Activated CD4-positive, alpha-beta memory T cell treated with anti-CD3 and anti-CD28 coated beads, Interleukin-2, amount 10 ng/mL, durations not matched to agents 7 days and 5 days (primary cell): ENCODE results near the gene ETNK2. TPM values are rescaled to one million over a fixed set of nuclear protein-coding genes. Genes with fewer than 3 reads are reported as not detected.

Experiments
- CTCF ChIA-PET: fragments of 350-600 bp; sonication (Branson Sonifier 250); formaldehyde crosslinking; loops from one replicate; lab custom pipeline; 2021; ENCODE audit warnings: antibody characterized with exemption, inconsistent platforms; lab: Charles Lee
- POLR2A ChIA-PET: fragments of 350-600 bp; sonication (Branson Sonifier 250); formaldehyde crosslinking; loops from one replicate; lab custom pipeline; 2021; ENCODE audit warnings: antibody characterized with exemption; lab: Charles Lee
- DNase-seq: peaks from one replicate; pipeline ENCODE4 v3.0.0-alpha.2; 2020
- H3K27ac Mint-ChIP-seq: one replicate; pipeline ENCODE4 v1.8.0; 2021; ENCODE audit warnings: mild to moderate bottlenecking, mixed read lengths
- H3K27me3 Mint-ChIP-seq: one replicate; pipeline ENCODE4 v1.8.0; 2021; ENCODE audit warnings: mixed read lengths
- H3K36me3 Mint-ChIP-seq: one replicate; pipeline ENCODE4 v1.8.0; 2021; ENCODE audit warnings: low read depth, mixed read lengths
- H3K4me1 Mint-ChIP-seq: one replicate; pipeline ENCODE4 v1.8.0; 2021; ENCODE audit warnings: mixed read lengths
- H3K4me3 Mint-ChIP-seq: one replicate; pipeline ENCODE4 v1.8.0; 2021; ENCODE audit warnings: mild to moderate bottlenecking, mixed read lengths
- H3K9me3 Mint-ChIP-seq: one replicate; pipeline ENCODE4 v1.8.0; 2021; ENCODE audit warnings: mixed read lengths
- total RNA-seq, 2 experiments: library from RNA; stranded (reverse); gene quantifications; one replicate each; pipeline ENCODE4 v1.2.3, GENCODE V29; 2021

ETNK2 gene
- total RNA-seq, 2 experiments from 2014 or later, result 0.08 to 0.18 TPM

- ChIA-PET CTCF (interaction anchor here (1.6 kb wide), 1 partner anchor 13 kb away, joined by 5 read pairs; no protein-coding TSS in a partner anchor), POLR2A (no interaction called here)
- peak overlapping the region; percentile 18 for H3K4me3 Mint-ChIP-seq
- DNase-seq, result no peak
- no peak overlapping the region for H3K27ac Mint-ChIP-seq
- H3K4me1 Mint-ChIP-seq, result peaks cover 2% of the 10 kb centered on the region
- H3K9me3 Mint-ChIP-seq, result no peaks in the 10 kb centered on the region
- peaks cover 19% of the 10 kb centered on the region for H3K27me3 Mint-ChIP-seq
- H3K36me3 Mint-ChIP-seq, result no peaks in the 10 kb centered on the region
Measured at GRCh38 chr1:204149635-204150565, 1.9 kb downstream of the ETNK2 start.

- no peaks in the 10 kb centered on the region for H3K36me3 Mint-ChIP-seq
- CTCF ChIA-PET, result no interaction called here
- peaks cover 17% of the 10 kb centered on the region for H3K27me3 Mint-ChIP-seq
- POLR2A ChIA-PET, result no interaction called here
- DNase-seq, result no peak
- H3K4me3 Mint-ChIP-seq, result no peak overlapping the region
- H3K27ac Mint-ChIP-seq, result no peak overlapping the region
- peaks cover 2% of the 10 kb centered on the region for H3K4me1 Mint-ChIP-seq
- no peaks in the 10 kb centered on the region for H3K9me3 Mint-ChIP-seq
Measured at GRCh38 chr1:204149107-204149506, 2.7 kb downstream of the ETNK2 start.

- H3K36me3 Mint-ChIP-seq, result no peaks in the 10 kb centered on the region
- H3K4me1 Mint-ChIP-seq, result no peaks in the 10 kb centered on the region
- POLR2A ChIA-PET, result no interaction called here
- DNase-seq, result no peak
- H3K9me3 Mint-ChIP-seq, result no peaks in the 10 kb centered on the region
- H3K27ac Mint-ChIP-seq, result no peak overlapping the region
- CTCF ChIA-PET, result no interaction called here
- peaks cover 13% of the 10 kb centered on the region for H3K27me3 Mint-ChIP-seq
- H3K4me3 Mint-ChIP-seq, result no peak overlapping the region
Measured at GRCh38 chr1:204147406-204148383, 4.1 kb downstream of the ETNK2 start.

- Mint-ChIP-seq H3K9me3 (no peaks in the 10 kb centered on the region), H3K27ac (no peak overlapping the region), H3K4me3 (no peak overlapping the region), H3K27me3 (peaks cover 10% of the 10 kb centered on the region), H3K4me1 (no peaks in the 10 kb centered on the region), H3K36me3 (no peaks in the 10 kb centered on the region)
- DNase-seq, result no peak
- POLR2A ChIA-PET, result no interaction called here
- CTCF ChIA-PET, result no interaction called here
Measured at GRCh38 chr1:204146965-204147364, 4.9 kb downstream of the ETNK2 start.

GRCh38 chr1:204146309-204146708, 5.5 kb downstream of the ETNK2 start:
- no peak for DNase-seq
- Mint-ChIP-seq H3K4me3 (no peak overlapping the region), H3K36me3 (no peaks in the 10 kb centered on the region), H3K27ac (no peak overlapping the region), H3K4me1 (no peaks in the 10 kb centered on the region), H3K27me3 (peaks cover 10% of the 10 kb centered on the region), H3K9me3 (no peaks in the 10 kb centered on the region)
- CTCF ChIA-PET, result no interaction called here
- POLR2A ChIA-PET, result no interaction called here

- CTCF ChIA-PET, result no interaction called here
- H3K27me3 Mint-ChIP-seq, result peaks cover 2% of the 10 kb centered on the region
Measured at GRCh38 chr1:204145033-204145504, 6.8 kb downstream of the ETNK2 start.

GRCh38 chr1:204143276-204144041, 8.4 kb downstream of the ETNK2 start:
- H3K4me3 Mint-ChIP-seq, result no peak overlapping the region
- POLR2A ChIA-PET, result no interaction called here
- CTCF ChIA-PET, result interaction anchor here (1.4 kb wide), 1 partner anchor 15 kb away, joined by 3 read pairs; no protein-coding TSS in a partner anchor
- no peak for DNase-seq
- no peaks in the 10 kb centered on the region for H3K9me3 Mint-ChIP-seq
- no peak overlapping the region for H3K27ac Mint-ChIP-seq
- H3K36me3 Mint-ChIP-seq, result no peaks in the 10 kb centered on the region
- no peaks in the 10 kb centered on the region for H3K4me1 Mint-ChIP-seq
- H3K27me3 Mint-ChIP-seq, result no peaks in the 10 kb centered on the region

More at GRCh38 chr1:204145033-204145504, 6.8 kb downstream of the ETNK2 start:
- no peaks in the 10 kb centered on the region for H3K9me3 Mint-ChIP-seq
- POLR2A ChIA-PET, result no interaction called here
- no peaks in the 10 kb centered on the region for H3K36me3 Mint-ChIP-seq
- no peaks in the 10 kb centered on the region for H3K4me1 Mint-ChIP-seq
- no peak overlapping the region for H3K4me3 Mint-ChIP-seq
- no peak for DNase-seq
- H3K27ac Mint-ChIP-seq, result no peak overlapping the region

GRCh38 chr1:204142032-204142974, 9.5 kb downstream of the ETNK2 start:
- no peaks in the 10 kb centered on the region for H3K27me3 Mint-ChIP-seq
- no peak for DNase-seq

GRCh38 chr1:204141131-204141530, 10.7 kb downstream of the ETNK2 start:
- no peaks in the 10 kb centered on the region for H3K4me1 Mint-ChIP-seq
- H3K4me3 Mint-ChIP-seq, result no peak overlapping the region
- ChIA-PET POLR2A (no interaction called here), CTCF (no interaction called here)
- H3K9me3 Mint-ChIP-seq, result no peaks in the 10 kb centered on the region
- no peak for DNase-seq
- no peaks in the 10 kb centered on the region for H3K27me3 Mint-ChIP-seq
- H3K27ac Mint-ChIP-seq, result no peak overlapping the region
- H3K36me3 Mint-ChIP-seq, result no peaks in the 10 kb centered on the region

More at GRCh38 chr1:204142032-204142974, 9.5 kb downstream of the ETNK2 start:
- no peaks in the 10 kb centered on the region for H3K36me3 Mint-ChIP-seq
- no peak overlapping the region for H3K4me3 Mint-ChIP-seq
- ChIA-PET CTCF (no interaction called here), POLR2A (no interaction called here)
- H3K9me3 Mint-ChIP-seq, result no peaks in the 10 kb centered on the region
- no peaks in the 10 kb centered on the region for H3K4me1 Mint-ChIP-seq
- H3K27ac Mint-ChIP-seq, result no peak overlapping the region

- Mint-ChIP-seq H3K9me3 (no peaks in the 10 kb centered on the region), H3K4me1 (no peaks in the 10 kb centered on the region), H3K27me3 (no peaks in the 10 kb centered on the region), H3K4me3 (no peak overlapping the region), H3K36me3 (no peaks in the 10 kb centered on the region), H3K27ac (no peak overlapping the region)
- DNase-seq, result no peak
- ChIA-PET POLR2A (no interaction called here), CTCF (interaction anchor here (2.8 kb wide), 1 partner anchor 11 kb away, joined by 20 read pairs; no protein-coding TSS in a partner anchor)
Measured at GRCh38 chr1:204139952-204140351, 11.9 kb downstream of the ETNK2 start.

- Mint-ChIP-seq H3K27me3 (no peaks in the 10 kb centered on the region), H3K27ac (no peak overlapping the region), H3K4me3 (no peak overlapping the region), H3K9me3 (no peaks in the 10 kb centered on the region), H3K4me1 (no peaks in the 10 kb centered on the region), H3K36me3 (no peaks in the 10 kb centered on the region)
- POLR2A ChIA-PET, result no interaction called here
- CTCF ChIA-PET, result interaction anchor here (2.8 kb wide), 1 partner anchor 10 kb away, joined by 20 read pairs; no protein-coding TSS in a partner anchor
- DNase-seq, result no peak
Measured at GRCh38 chr1:204139088-204139487, 12.8 kb downstream of the ETNK2 start.
